T-helper 2 cell treated with Interferon-gamma antibody and Interleukin-4, amounts not matched to agents 5 μg/mL and 100 μg/mL, for 36 hours (primary cell): ENCODE data around the gene DTD1.

Experiments used
- DNase-seq: peaks from one replicate; pipeline ENCODE4 v3.0.0; 2021; ENCODE audit warnings: low spot score
- H3K27ac Mint-ChIP-seq: one replicate; pipeline ENCODE4 v1.8.0; 2021; ENCODE audit warnings: mild to moderate bottlenecking, mixed read lengths
- H3K27me3 Mint-ChIP-seq: one replicate; pipeline ENCODE4 v1.8.0; 2021; ENCODE audit warnings: low read depth, mixed read lengths
- H3K36me3 Mint-ChIP-seq: one replicate; pipeline ENCODE4 v1.8.0; 2021; ENCODE audit warnings: low read depth, mixed read lengths
- H3K4me1 Mint-ChIP-seq: one replicate; pipeline ENCODE4 v1.8.0; 2021; ENCODE audit warnings: low read depth, mixed read lengths
- H3K4me3 Mint-ChIP-seq: one replicate; pipeline ENCODE4 v1.8.0; 2022; ENCODE audit warnings: mild to moderate bottlenecking, moderate library complexity, mixed read lengths
- H3K9me3 Mint-ChIP-seq: one replicate; pipeline ENCODE4 v1.8.0; 2021; ENCODE audit warnings: mixed read lengths

DTD1 gene

GRCh38 chr20:18657575-18657974 is 69.7 kb downstream of the DTD1 start:
- Mint-ChIP-seq H3K27ac (no peak overlapping the region), H3K4me3 (no peak overlapping the region), H3K27me3 (no peaks in the 10 kb centered on the region), H3K36me3 (no peaks in the 10 kb centered on the region), H3K4me1 (peaks cover 3% of the 10 kb centered on the region), H3K9me3 (no peaks in the 10 kb centered on the region)
- DNase-seq, result no peak

GRCh38 chr20:18662279-18663040 is 74.6 kb downstream of the DTD1 start:
- Mint-ChIP-seq H3K9me3 (no peaks in the 10 kb centered on the region), H3K27me3 (no peaks in the 10 kb centered on the region), H3K4me3 (no peak overlapping the region), H3K36me3 (no peaks in the 10 kb centered on the region), H3K4me1 (peaks cover 3% of the 10 kb centered on the region), H3K27ac (no peak overlapping the region)
- DNase-seq, result no peak

GRCh38 chr20:18663932-18664331 is 76.1 kb downstream of the DTD1 start:
- Mint-ChIP-seq H3K4me3 (no peak overlapping the region), H3K27ac (no peak overlapping the region), H3K4me1 (peaks cover 3% of the 10 kb centered on the region), H3K27me3 (no peaks in the 10 kb centered on the region), H3K36me3 (no peaks in the 10 kb centered on the region), H3K9me3 (no peaks in the 10 kb centered on the region)
- no peak for DNase-seq

GRCh38 chr20:18665135-18665534 is 77.3 kb downstream of the DTD1 start:
- H3K9me3 Mint-ChIP-seq, result no peaks in the 10 kb centered on the region
- DNase-seq, result no peak
- H3K4me1 Mint-ChIP-seq, result peaks cover 3% of the 10 kb centered on the region
- no peaks in the 10 kb centered on the region for H3K27me3 Mint-ChIP-seq
- no peak overlapping the region for H3K4me3 Mint-ChIP-seq
- no peaks in the 10 kb centered on the region for H3K36me3 Mint-ChIP-seq
- no peak overlapping the region for H3K27ac Mint-ChIP-seq

GRCh38 chr20:18666803-18667415 is 79.1 kb downstream of the DTD1 start:
- DNase-seq, result no peak

DNA sequence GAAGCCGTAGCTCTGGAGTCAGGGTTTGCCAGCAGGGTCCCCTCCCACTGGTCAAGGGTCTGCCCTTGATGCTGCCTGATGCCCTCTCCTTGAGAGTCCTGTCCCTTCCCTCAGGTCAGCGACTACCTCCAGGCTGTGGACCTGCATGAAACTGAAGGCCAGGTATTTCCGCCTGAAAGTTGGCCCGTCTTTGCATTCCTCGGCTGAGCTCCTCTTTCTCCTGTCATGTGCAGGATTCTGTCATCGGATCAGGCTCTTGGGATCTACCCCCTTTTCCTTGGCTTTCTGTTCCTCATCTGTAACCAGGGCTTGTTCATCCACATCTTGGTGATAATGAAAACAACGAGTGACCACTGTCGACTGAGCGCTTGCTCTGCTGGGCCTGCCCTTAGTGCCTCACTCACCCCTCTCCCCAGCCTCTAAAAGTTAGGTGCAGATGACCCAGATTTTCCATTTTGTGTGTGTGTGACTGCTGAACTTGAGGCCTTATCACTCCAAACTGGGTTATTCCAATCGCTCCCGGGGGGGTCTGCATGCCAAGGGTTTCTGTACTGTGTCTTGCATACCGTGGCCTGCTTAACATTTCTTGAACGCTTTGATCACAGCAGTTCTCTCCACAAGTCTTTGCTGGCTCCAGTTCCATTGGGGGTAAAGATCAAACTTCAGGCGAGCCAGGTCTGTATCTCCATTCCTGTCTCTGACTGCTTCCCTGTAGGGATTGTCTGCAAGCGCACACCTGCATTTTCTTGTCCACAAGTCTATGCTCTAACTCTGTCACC is 81.6 kb downstream of the DTD1 start:
- Mint-ChIP-seq H3K36me3 (no peaks in the 10 kb centered on the region), H3K4me3 (no peak overlapping the region), H3K9me3 (no peaks in the 10 kb centered on the region), H3K27ac (no peak overlapping the region), H3K4me1 (no peaks in the 10 kb centered on the region), H3K27me3 (no peaks in the 10 kb centered on the region)
- no peak for DNase-seq

More at GRCh38 chr20:18666803-18667415, 79.1 kb downstream of the DTD1 start:
- Mint-ChIP-seq H3K27me3 (no peaks in the 10 kb centered on the region), H3K9me3 (no peaks in the 10 kb centered on the region), H3K4me3 (no peak overlapping the region), H3K27ac (no peak overlapping the region), H3K36me3 (no peaks in the 10 kb centered on the region), H3K4me1 (no peaks in the 10 kb centered on the region)

- no peak overlapping the region for H3K27ac Mint-ChIP-seq
- H3K4me3 Mint-ChIP-seq, result no peak overlapping the region
- no peaks in the 10 kb centered on the region for H3K4me1 Mint-ChIP-seq
- no peaks in the 10 kb centered on the region for H3K9me3 Mint-ChIP-seq
- no peak for DNase-seq
- no peaks in the 10 kb centered on the region for H3K27me3 Mint-ChIP-seq
- H3K36me3 Mint-ChIP-seq, result no peaks in the 10 kb centered on the region
Observed at GRCh38 chr20:18671203-18671710, 83.4 kb downstream of the DTD1 start.

DNA sequence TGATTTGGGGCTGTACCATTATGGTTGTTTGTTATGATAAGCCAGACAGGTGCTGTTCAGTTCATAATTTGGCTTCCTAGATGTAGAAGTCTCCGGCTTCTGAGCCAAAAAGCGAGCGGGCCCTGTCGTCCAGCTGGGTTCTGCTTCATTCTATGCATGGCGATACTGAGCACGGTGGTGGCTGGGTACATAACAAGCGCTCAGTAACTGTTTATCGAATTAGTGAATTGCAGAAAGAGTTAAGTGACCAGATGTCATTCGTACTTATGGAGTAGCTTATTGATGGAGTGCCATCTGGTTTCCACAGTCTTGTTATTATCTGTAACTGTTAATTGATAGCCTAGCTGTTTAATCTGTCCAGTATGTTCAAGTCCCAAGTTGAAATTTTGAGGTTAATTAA is 85.0 kb downstream of the DTD1 start:
- Mint-ChIP-seq H3K4me3 (no peak overlapping the region), H3K9me3 (no peaks in the 10 kb centered on the region), H3K27me3 (no peaks in the 10 kb centered on the region), H3K4me1 (no peaks in the 10 kb centered on the region), H3K27ac (no peak overlapping the region), H3K36me3 (no peaks in the 10 kb centered on the region)
- no peak for DNase-seq

DNA sequence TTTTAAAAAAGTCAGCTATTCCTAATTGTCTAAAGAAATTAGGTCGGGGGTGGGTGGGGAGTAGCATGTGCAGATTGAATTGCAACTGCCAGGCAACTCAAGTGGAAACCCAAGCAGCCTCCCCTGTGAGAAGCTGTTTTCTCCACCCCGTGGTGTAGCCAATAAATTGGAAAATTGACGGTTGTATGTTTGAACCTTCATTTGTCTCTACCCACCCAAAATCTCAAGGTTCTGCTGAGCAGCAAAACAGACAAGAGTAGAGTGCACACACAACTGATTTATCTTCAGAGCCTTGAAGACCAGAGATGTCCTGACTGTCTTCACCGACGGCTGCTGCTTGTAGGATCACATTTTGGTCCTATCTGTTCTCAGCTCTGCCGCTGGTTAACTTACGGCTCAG is 88.5 kb downstream of the DTD1 start:
- peaks cover 3% of the 10 kb centered on the region for H3K4me1 Mint-ChIP-seq
- H3K27me3 Mint-ChIP-seq, result no peaks in the 10 kb centered on the region
- no peak overlapping the region for H3K4me3 Mint-ChIP-seq
- no peaks in the 10 kb centered on the region for H3K36me3 Mint-ChIP-seq
- H3K27ac Mint-ChIP-seq, result no peak overlapping the region
- H3K9me3 Mint-ChIP-seq, result no peaks in the 10 kb centered on the region
- no peak for DNase-seq

- no peaks in the 10 kb centered on the region for H3K27me3 Mint-ChIP-seq
- no peaks in the 10 kb centered on the region for H3K9me3 Mint-ChIP-seq
- no peak for DNase-seq
- no peak overlapping the region for H3K27ac Mint-ChIP-seq
- no peaks in the 10 kb centered on the region for H3K36me3 Mint-ChIP-seq
- no peak overlapping the region for H3K4me3 Mint-ChIP-seq
- peaks cover 3% of the 10 kb centered on the region for H3K4me1 Mint-ChIP-seq
Observed at GRCh38 chr20:18677126-18677525, 89.3 kb downstream of the DTD1 start.

GRCh38 chr20:18678549-18679419 is 90.9 kb downstream of the DTD1 start:
- H3K4me1 Mint-ChIP-seq, result peaks cover 3% of the 10 kb centered on the region
- no peaks in the 10 kb centered on the region for H3K9me3 Mint-ChIP-seq
- DNase-seq, result no peak
- H3K27me3 Mint-ChIP-seq, result no peaks in the 10 kb centered on the region
- no peak overlapping the region for H3K4me3 Mint-ChIP-seq
- no peaks in the 10 kb centered on the region for H3K36me3 Mint-ChIP-seq
- H3K27ac Mint-ChIP-seq, result no peak overlapping the region

DNA sequence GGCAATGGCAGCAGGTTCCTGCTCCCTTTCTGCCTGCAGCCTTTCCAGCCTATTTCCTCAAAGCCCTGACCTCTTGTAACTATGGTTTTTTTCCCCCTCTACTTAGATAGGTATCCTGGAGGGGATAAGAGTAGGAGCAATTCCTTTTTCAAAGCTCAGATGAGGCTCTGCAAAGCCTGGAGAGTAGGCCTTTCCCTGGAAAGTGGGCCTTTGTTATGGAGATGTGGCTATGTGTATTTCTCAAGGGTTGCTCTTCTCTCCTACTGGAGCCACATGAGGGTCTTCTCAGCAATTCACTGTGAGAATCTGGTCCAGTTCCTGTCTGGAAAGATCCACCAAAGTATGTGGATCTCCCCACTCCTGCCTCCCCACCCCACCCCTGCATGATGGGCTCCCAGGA is 96.0 kb downstream of the DTD1 start:
- Mint-ChIP-seq H3K4me1 (peaks cover under 1% of the 10 kb centered on the region), H3K27me3 (no peaks in the 10 kb centered on the region), H3K27ac (no peak overlapping the region), H3K36me3 (no peaks in the 10 kb centered on the region), H3K9me3 (no peaks in the 10 kb centered on the region), H3K4me3 (no peak overlapping the region)
- no peak for DNase-seq

GRCh38 chr20:18684775-18685174 is 96.9 kb downstream of the DTD1 start:
- no peaks in the 10 kb centered on the region for H3K27me3 Mint-ChIP-seq
- H3K4me3 Mint-ChIP-seq, result no peak overlapping the region
- H3K27ac Mint-ChIP-seq, result no peak overlapping the region
- H3K4me1 Mint-ChIP-seq, result no peaks in the 10 kb centered on the region
- no peaks in the 10 kb centered on the region for H3K36me3 Mint-ChIP-seq
- no peak for DNase-seq
- H3K9me3 Mint-ChIP-seq, result no peaks in the 10 kb centered on the region
